ENCODE measurements around the gene VPS13D.

DNA sequence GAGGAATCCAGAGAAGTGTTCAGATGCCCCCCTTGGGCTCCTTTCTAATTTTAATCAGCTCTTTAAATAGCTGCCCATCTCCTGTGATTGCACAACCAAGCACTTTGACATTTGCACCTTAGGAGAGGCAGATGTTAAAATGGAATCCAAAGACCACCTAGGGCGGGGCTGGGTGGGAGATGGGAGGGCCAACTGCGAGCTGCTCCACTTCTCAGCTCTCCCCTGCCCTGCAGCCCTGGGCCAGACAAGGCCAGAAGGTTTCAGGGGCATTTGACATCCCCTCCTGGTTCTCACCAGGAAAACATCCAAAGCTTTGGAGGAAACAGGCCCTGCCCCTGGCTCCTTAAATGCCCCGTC, 281.3 kb downstream of the VPS13D start:
- TF ChIP-seq POLR2A (IDR thresholded peaks at IDR 0.05; ENCODE audit: low read depth, low read length) (no peak), EZH2 (IDR thresholded peaks at IDR 0.05; ENCODE audit: borderline replicate concordance, low read depth, low read length, severe bottlenecking) (no peak)

Data from endothelial cell of umbilical vein (primary cell).